HG03520 (cell line): ENCODE data around the gene URGCP.

ENCODE experiments used
- ATAC-seq: cut with Tn5 transposase; IDR thresholded peaks from one replicate; pipeline ENCODE4 v1.9.1; 2021; ENCODE audit warnings: mild to moderate bottlenecking, moderate library complexity; ENCODE audit not compliant: unreplicated experiment

URGCP gene, protein sequence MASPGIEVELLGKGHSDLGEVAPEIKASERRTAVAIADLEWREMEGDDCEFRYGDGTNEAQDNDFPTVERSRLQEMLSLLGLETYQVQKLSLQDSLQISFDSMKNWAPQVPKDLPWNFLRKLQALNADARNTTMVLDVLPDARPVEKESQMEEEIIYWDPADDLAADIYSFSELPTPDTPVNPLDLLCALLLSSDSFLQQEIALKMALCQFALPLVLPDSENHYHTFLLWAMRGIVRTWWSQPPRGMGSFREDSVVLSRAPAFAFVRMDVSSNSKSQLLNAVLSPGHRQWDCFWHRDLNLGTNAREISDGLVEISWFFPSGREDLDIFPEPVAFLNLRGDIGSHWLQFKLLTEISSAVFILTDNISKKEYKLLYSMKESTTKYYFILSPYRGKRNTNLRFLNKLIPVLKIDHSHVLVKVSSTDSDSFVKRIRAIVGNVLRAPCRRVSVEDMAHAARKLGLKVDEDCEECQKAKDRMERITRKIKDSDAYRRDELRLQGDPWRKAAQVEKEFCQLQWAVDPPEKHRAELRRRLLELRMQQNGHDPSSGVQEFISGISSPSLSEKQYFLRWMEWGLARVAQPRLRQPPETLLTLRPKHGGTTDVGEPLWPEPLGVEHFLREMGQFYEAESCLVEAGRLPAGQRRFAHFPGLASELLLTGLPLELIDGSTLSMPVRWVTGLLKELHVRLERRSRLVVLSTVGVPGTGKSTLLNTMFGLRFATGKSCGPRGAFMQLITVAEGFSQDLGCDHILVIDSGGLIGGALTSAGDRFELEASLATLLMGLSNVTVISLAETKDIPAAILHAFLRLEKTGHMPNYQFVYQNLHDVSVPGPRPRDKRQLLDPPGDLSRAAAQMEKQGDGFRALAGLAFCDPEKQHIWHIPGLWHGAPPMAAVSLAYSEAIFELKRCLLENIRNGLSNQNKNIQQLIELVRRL

GRCh38 chr7:43906331-43907010 lies at the start of gene URGCP:
Gene URGCP, minus strand, starts transcription at chr7:43906596. Its CDS starts 21 bp downstream, at chr7:43906575.
- peak; percentile 54 for ATAC-seq

DNA sequence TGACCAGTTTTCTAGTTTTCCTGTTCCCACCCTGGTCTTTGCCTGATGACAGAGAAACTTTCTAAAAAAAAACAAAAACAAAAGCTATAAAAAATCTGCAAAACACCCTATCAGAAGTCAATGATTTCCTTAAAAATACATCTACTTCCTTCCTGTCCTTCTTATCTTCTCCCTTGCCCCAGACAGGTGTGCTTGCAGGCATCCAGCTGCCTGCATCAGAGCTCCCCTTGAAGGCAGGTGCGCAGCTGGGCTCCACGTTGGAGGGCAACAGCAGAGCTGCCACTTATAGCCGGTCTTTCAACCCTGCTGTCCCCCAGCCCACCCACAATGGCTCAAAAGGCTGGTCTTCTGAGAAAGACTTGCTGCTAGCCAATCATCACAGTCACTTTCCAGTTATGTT lies 49.6 kb upstream of the URGCP start:
- no peak for ATAC-seq

- no peak for ATAC-seq
These were observed 48.3 kb upstream of the URGCP start for GRCh38 chr7:43954524-43955228.

GRCh38 chr7:43953071-43953470 lies 46.7 kb upstream of the URGCP start:
- no peak for ATAC-seq

DNA sequence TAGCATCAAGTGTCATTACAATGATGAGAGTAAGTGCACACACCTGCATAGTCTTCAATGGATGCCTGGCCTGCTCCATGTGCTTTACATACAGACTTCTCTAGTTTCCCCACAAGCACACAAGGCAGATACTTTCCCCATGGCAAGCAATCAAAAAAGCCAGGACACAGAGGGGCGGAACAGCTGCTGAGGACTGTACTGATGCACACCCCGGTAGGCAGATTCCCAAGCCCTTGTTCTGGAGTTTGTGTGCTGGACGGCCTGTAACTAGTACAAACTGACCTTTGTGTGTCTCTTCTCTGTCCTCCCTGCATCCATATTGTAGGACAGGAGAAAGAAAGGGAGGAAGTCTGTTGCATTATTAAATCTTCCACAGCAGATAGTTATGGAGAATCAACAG lies 45.6 kb upstream of the URGCP start:
- no peak for ATAC-seq

- ATAC-seq, result peak; percentile 56
These were observed 37.9 kb upstream of the URGCP start for GRCh38 chr7:43944286-43944685.

GRCh38 chr7:43943417-43944187 lies 37.2 kb upstream of the URGCP start:
- no peak for ATAC-seq

- ATAC-seq, result no peak
These were observed 36.6 kb upstream of the URGCP start for GRCh38 chr7:43942997-43943396.

DNA sequence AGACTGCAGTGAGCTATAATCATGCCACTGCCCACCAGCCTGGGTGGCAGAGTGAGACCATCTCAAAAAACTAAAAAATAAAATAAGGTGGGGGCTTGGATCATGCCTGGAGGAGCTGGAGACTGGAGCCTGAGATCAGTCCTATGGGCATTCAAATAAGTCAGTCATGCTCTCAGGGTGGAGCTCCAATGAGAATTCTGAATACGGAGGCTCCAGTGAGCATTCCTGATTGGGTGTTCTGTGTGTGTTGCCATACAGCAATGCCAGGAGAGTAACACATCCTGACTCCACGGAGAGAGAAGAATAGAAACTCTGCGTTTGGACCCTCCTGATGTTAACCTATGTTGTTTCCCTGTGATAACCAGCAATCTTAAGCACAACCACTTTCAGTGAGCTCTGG lies 35.9 kb upstream of the URGCP start:
- no peak for ATAC-seq

GRCh38 chr7:43938892-43939482 lies 32.6 kb upstream of the URGCP start:
- ATAC-seq, result no peak

DNA sequence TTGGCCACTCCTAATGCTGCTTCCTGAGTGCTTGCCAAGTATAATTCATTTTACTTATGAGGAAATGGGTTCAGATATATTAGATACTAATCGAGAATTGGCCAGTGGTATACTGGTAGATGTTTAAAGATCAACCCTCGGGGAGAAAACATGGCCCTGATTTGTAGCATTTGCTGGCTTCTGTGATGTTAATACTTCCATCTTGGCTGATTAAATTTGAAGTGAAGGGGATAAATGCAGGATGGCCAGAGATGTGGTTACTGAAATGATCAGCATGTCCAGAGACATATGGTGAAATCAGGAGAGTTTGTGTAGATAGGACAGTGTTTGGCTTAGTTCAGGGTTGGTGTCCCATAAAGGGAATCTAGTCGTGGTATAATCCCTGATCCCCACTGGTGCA lies 31.0 kb upstream of the URGCP start:
- no peak for ATAC-seq

DNA sequence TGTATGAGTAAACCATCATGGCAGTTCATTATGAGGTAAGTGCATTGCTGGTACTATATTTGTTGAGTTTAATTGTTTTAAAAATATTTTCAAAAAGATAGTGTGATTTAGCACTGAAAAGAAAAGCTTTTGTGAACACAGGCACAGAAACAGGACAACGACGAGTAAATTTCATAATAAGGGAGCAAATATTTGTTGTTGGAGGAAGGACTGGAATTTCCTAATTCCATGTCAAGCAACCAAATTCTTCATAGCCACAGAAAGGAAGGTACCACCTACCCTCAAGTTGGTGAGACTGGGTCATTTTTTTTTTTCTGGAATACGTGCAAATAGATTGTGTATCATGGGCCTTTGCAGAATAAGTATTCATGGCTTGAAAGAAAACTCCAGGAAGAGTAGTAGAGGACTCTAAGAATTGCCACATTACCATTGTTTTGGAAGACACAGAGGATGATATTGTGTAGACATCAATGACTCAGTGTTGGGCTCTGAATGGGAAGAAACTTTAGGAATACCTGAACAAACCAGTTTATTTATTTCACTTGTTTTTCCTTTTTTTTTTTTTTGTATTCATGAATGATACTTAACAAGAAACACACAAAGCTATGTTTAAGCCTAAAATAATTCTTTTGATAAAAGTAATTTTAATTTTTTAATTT lies 27.6 kb upstream of the URGCP start:
- ATAC-seq, result no peak

DNA sequence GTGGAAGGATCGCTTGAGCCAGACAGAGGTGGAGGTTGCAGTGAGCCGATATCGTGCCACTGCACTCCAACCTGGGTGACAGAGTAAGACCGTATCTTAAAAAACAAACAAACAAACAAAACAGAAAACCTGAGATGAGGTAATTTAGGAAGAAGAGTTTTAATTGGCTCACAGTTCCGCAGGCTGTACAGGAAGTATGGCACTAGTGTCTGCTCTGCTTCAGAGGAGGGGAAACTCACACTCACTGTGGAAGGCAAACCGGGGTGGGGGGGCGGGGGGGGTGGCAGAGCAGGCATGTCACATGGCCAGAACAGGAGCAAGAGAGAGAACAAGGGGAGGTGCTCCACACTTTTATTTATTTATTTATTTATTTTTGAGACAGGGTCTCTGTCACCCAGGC lies 24.9 kb upstream of the URGCP start:
- ATAC-seq, result no peak

GRCh38 chr7:43929529-43930457 lies 23.4 kb upstream of the URGCP start:
- ATAC-seq, result no peak

DNA sequence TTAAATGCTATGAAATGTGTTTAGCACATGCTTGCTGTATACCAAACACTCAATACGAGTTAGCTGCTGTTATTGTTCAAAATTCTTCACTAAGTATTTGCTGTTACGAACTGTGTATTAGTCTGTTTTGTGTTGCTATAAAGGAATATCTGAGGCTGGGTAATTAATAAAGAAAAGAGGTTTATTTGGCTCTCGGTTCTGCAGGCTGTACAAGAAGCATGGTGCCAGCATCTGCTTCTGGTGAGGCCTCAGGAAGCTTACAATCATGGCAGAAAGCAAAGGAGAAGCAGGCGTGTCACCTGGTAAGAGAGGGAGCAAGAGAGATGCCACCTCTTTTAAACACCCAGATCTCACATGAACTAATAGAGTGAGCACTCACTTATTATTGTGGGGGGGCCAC lies 21.4 kb upstream of the URGCP start:
- ATAC-seq, result no peak

GRCh38 chr7:43926798-43927123 lies 20.4 kb upstream of the URGCP start:
- ATAC-seq, result peak; percentile 7

DNA sequence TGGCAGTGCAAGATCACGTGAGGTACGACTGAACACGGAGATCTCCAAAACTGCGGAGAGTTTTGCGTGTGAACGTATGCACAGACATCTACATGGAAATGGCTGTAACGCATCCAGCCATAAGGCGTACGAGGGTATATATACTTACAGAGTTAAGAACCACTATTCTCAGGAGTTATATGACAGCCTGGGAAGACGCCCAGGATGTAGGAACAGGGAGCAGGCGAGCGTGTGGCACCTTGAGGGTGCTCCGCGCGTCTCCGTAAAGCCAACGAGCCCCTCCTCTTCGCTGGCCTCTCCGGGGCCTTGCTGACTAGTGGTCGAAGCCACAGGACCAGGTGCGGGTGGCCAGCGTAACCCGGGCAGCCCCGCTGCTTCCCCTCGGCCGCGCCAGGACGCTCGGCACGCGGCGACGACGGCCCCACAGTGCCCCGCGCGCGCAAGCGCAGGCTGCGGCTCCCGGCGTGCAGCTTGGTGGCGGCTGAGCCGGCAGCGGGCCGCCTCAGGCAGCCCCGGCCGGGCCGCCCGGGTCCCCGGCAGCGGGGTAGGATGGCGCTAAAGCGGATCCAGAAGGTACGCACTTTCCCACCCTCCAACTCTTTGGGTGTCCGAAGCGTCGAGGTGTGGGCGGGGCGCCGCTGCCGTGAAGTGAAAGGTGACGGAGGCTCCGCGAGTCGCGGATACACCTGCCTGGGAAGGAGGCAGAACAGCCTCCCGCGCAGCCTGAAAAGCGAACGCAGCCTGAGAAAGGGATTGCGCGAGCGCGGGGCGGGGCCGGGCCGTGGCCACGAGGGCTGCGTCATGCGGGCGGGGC lies 19.8 kb upstream of the URGCP start, which contains the start of gene UBE2D4:
Gene UBE2D4 (plus strand): TSS at position 453 of the 814 bp plus-strand sequence. CDS start 97 bp downstream, at position 550.
- ATAC-seq, result peak; percentile 88
